Measurements from ENCODE around the gene ALDH5A1. TPM values are rescaled to one million over a fixed set of nuclear protein-coding genes. Genes with fewer than 3 reads are reported as not detected.
A peak's percentile ranks its signal among the peaks of the same experiment; 100 is the strongest.

ALDH5A1 gene
- total RNA-seq, 2 experiments from 2014 or later: 18.2 to 20.9 TPM

GRCh38 chr6:24535210-24535609 lies 40.4 kb downstream of the ALDH5A1 start:
- no peaks in the 10 kb centered on the region for H3K27me3 Mint-ChIP-seq
- H3K27ac Mint-ChIP-seq: no peak overlapping the region

GRCh38 chr6:24536466-24536865 lies 41.7 kb downstream of the ALDH5A1 start:
- no peak overlapping the region for H3K4me3 Mint-ChIP-seq
- H3K4me1 Mint-ChIP-seq: no peaks in the 10 kb centered on the region

More at GRCh38 chr6:24535210-24535609, 40.4 kb downstream of the ALDH5A1 start:
- DNase-seq: no peak
- H3K36me3 Mint-ChIP-seq: peaks cover 2% of the 10 kb centered on the region
- H3K4me1 Mint-ChIP-seq: no peaks in the 10 kb centered on the region
- H3K9me3 Mint-ChIP-seq: no peaks in the 10 kb centered on the region
- no peak overlapping the region for H3K4me3 Mint-ChIP-seq

DNA sequence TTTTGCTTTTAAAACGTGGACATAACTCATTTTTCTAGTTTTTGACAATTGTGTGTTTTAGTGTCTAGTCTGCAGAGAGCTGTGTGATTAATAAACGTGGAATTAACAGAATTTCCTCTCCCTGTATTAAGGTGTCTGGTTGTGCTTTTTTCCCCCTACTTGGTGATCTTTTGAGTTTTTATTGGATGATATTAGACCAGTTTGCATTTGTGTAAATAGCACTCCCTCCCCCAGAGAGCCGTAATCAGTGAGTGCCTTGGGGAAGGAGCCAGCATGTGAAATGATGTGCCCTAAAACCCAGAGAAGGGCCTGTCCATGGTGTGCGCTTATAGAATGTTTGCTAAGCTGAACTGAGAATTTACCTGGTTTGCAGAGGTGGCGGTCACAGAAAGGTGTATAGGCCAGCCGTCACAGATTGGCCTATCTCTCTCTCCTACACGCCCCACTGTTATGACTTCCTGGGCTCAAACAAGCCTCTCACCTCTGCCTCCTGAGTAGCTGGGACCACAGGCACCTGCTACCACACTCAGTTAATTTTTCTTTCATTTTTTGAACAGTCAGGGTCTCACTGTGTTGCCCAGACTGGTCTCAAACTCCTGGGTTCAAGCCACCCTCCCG lies 42.4 kb downstream of the ALDH5A1 start:
- peaks cover 2% of the 10 kb centered on the region for H3K36me3 Mint-ChIP-seq
- no peaks in the 10 kb centered on the region for H3K9me3 Mint-ChIP-seq
- no peaks in the 10 kb centered on the region for H3K4me1 Mint-ChIP-seq
- no peak overlapping the region for H3K4me3 Mint-ChIP-seq
- H3K27me3 Mint-ChIP-seq: no peaks in the 10 kb centered on the region
- no peak overlapping the region for H3K27ac Mint-ChIP-seq
- DNase-seq: no peak

More at GRCh38 chr6:24536466-24536865, 41.7 kb downstream of the ALDH5A1 start:
- H3K36me3 Mint-ChIP-seq: peaks cover 2% of the 10 kb centered on the region
- no peaks in the 10 kb centered on the region for H3K9me3 Mint-ChIP-seq
- no peak overlapping the region for H3K27ac Mint-ChIP-seq
- no peak for DNase-seq
- no peaks in the 10 kb centered on the region for H3K27me3 Mint-ChIP-seq

- DNase-seq: no peak
- Mint-ChIP-seq H3K27ac (no peak overlapping the region), H3K9me3 (no peaks in the 10 kb centered on the region), H3K36me3 (peaks cover under 1% of the 10 kb centered on the region), H3K4me1 (no peaks in the 10 kb centered on the region), H3K27me3 (no peaks in the 10 kb centered on the region), H3K4me3 (no peak overlapping the region)
Measured at GRCh38 chr6:24537771-24538385, 43.1 kb downstream of the ALDH5A1 start.

DNA sequence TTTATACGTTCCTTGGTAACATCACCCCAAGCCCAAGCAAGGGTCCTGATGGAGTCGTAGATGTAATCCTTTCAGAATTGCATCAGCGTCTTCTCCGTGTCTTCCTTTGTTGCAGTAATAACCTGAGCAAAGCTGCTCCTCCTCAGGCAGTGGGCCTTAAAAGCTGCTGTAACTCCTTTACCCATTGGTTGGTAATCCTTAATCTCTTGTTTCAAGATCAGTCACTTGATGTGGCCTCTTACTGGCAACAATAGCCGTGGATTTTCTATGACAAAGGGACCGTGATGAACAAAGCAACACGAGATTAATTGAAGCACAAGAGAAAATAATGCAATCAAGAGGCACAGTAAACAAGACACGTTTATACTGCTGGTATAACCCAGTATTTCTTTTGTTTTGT lies 44.6 kb downstream of the ALDH5A1 start:
- DNase-seq: no peak
- H3K27ac Mint-ChIP-seq: no peak overlapping the region
- no peaks in the 10 kb centered on the region for H3K9me3 Mint-ChIP-seq
- no peak overlapping the region for H3K4me3 Mint-ChIP-seq
- no peaks in the 10 kb centered on the region for H3K4me1 Mint-ChIP-seq
- H3K36me3 Mint-ChIP-seq: no peaks in the 10 kb centered on the region
- no peaks in the 10 kb centered on the region for H3K27me3 Mint-ChIP-seq

DNA sequence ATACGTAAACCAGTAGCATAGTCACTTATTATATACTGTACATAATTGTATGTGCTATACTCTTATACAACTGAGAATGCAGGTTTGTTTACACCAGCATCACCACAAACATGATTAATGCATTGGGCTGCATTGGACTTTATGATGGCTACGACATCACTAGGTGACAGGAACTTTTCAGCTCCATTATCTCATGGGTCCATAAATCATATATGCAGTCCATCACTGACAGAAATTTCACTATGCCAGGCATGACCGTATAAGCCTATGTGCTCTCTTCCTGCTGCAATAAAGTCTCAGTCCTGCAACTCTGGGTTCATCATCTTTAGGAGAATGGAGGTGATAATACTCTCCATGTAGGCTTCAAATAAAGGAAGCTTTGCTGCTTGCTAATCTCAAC lies 45.4 kb downstream of the ALDH5A1 start:
- Mint-ChIP-seq H3K27ac (no peak overlapping the region), H3K9me3 (no peaks in the 10 kb centered on the region), H3K36me3 (no peaks in the 10 kb centered on the region), H3K4me3 (no peak overlapping the region), H3K4me1 (no peaks in the 10 kb centered on the region), H3K27me3 (no peaks in the 10 kb centered on the region)
- DNase-seq: no peak

GRCh38 chr6:24543683-24544082 lies 48.9 kb downstream of the ALDH5A1 start:
- Mint-ChIP-seq H3K4me3 (no peak overlapping the region), H3K27me3 (peaks cover 18% of the 10 kb centered on the region)

GRCh38 chr6:24545183-24545582 lies 50.4 kb downstream of the ALDH5A1 start:
- no peak overlapping the region for H3K27ac Mint-ChIP-seq

More at GRCh38 chr6:24543683-24544082, 48.9 kb downstream of the ALDH5A1 start:
- H3K9me3 Mint-ChIP-seq: no peaks in the 10 kb centered on the region
- no peak overlapping the region for H3K27ac Mint-ChIP-seq
- no peak for DNase-seq
- no peaks in the 10 kb centered on the region for H3K36me3 Mint-ChIP-seq
- H3K4me1 Mint-ChIP-seq: peaks cover 11% of the 10 kb centered on the region

DNA sequence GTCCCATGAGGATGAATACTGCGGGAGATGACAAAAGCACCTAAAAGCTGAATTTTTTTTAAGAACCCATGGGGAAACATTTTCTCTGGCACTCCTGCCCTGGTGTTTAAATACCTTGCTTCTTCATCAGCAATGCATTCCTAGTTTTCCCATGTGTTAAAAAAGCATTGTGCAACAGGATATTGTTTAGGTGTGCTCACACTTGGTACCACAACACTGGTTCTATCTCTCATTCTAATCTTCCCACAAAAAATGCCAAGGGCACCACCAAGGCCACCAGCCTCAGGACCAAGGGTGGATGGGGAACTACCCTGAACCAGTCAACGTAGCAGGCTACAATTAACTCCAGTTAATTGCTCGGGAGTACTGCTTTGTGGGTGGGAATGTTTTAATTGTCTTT lies 50.9 kb downstream of the ALDH5A1 start:
- DNase-seq: no peak
- Mint-ChIP-seq H3K36me3 (no peaks in the 10 kb centered on the region), H3K4me3 (no peak overlapping the region), H3K27ac (no peak overlapping the region), H3K4me1 (peaks cover 11% of the 10 kb centered on the region), H3K27me3 (peaks cover 18% of the 10 kb centered on the region), H3K9me3 (no peaks in the 10 kb centered on the region)

More at GRCh38 chr6:24545183-24545582, 50.4 kb downstream of the ALDH5A1 start:
- no peak for DNase-seq
- Mint-ChIP-seq H3K27me3 (peaks cover 18% of the 10 kb centered on the region), H3K36me3 (no peaks in the 10 kb centered on the region), H3K4me3 (no peak overlapping the region), H3K4me1 (peaks cover 11% of the 10 kb centered on the region), H3K9me3 (no peaks in the 10 kb centered on the region)

- Mint-ChIP-seq H3K36me3 (no peaks in the 10 kb centered on the region), H3K4me1 (peaks cover 11% of the 10 kb centered on the region)
Measured at GRCh38 chr6:24546439-24546838, 51.7 kb downstream of the ALDH5A1 start.

GRCh38 chr6:24547243-24547642 lies 52.5 kb downstream of the ALDH5A1 start:
- DNase-seq: peak; percentile 56
- peaks cover 11% of the 10 kb centered on the region for H3K4me1 Mint-ChIP-seq
- peaks cover 18% of the 10 kb centered on the region for H3K27me3 Mint-ChIP-seq
- no peaks in the 10 kb centered on the region for H3K36me3 Mint-ChIP-seq
- no peak overlapping the region for H3K27ac Mint-ChIP-seq
- H3K4me3 Mint-ChIP-seq: no peak overlapping the region
- H3K9me3 Mint-ChIP-seq: no peaks in the 10 kb centered on the region

More at GRCh38 chr6:24546439-24546838, 51.7 kb downstream of the ALDH5A1 start:
- Mint-ChIP-seq H3K27ac (no peak overlapping the region), H3K4me3 (no peak overlapping the region), H3K9me3 (no peaks in the 10 kb centered on the region), H3K27me3 (peaks cover 18% of the 10 kb centered on the region)
- DNase-seq: no peak

DNA sequence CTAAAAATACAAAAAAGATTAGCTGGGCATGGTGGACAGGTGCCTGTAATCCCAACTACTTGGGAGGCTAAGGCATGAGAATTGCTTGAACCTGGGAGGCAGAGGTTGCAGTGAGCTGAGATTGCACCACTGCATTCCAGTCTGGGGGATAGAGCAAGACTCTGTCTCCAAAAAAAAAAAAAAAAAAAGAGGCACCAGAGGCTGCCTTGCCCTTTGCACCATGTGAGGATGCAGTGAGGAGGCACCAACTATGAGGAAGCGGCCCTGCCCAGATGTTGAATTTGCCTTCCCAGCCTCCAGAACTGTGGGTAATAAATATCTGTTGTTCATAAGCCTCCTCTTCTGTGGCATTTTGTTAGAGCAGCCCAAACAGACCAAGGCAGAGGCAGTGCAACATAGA lies 54.4 kb downstream of the ALDH5A1 start:
- H3K9me3 Mint-ChIP-seq: no peaks in the 10 kb centered on the region
- no peak overlapping the region for H3K27ac Mint-ChIP-seq
- no peak for DNase-seq
- H3K36me3 Mint-ChIP-seq: no peaks in the 10 kb centered on the region
- peaks cover 18% of the 10 kb centered on the region for H3K27me3 Mint-ChIP-seq
- H3K4me3 Mint-ChIP-seq: no peak overlapping the region
- peaks cover 11% of the 10 kb centered on the region for H3K4me1 Mint-ChIP-seq

- no peak overlapping the region for H3K27ac Mint-ChIP-seq
- peaks cover 11% of the 10 kb centered on the region for H3K4me1 Mint-ChIP-seq
Measured at GRCh38 chr6:24549674-24550353, 55.0 kb downstream of the ALDH5A1 start.

GRCh38 chr6:24551139-24551538 lies 56.4 kb downstream of the ALDH5A1 start:
- Mint-ChIP-seq H3K27ac (no peak overlapping the region), H3K36me3 (no peaks in the 10 kb centered on the region), H3K4me3 (no peak overlapping the region), H3K4me1 (peaks cover 11% of the 10 kb centered on the region), H3K9me3 (no peaks in the 10 kb centered on the region), H3K27me3 (peaks cover 18% of the 10 kb centered on the region)
- no peak for DNase-seq

More at GRCh38 chr6:24549674-24550353, 55.0 kb downstream of the ALDH5A1 start:
- Mint-ChIP-seq H3K36me3 (no peaks in the 10 kb centered on the region), H3K4me3 (no peak overlapping the region), H3K9me3 (no peaks in the 10 kb centered on the region), H3K27me3 (peaks cover 18% of the 10 kb centered on the region)
- DNase-seq: no peak

DNA sequence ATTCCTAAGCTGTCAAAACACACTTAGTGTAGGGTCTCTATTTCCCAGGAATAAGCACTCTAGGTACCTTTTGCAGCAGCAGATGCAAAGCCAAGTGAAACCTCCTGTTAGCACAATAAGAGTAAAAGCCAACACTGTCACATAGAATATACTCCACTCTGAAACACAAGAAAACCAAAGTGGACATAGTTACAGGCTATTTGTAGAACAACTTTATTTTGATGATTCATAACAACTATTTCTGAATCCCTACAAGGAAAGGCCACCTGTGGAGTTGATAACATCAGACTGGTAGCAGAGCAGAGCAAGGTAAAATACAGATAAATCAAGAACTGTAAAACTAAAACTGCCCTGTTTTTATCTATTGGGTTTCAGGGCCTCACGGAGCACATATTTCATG lies 59.7 kb downstream of the ALDH5A1 start:
- H3K36me3 Mint-ChIP-seq: no peaks in the 10 kb centered on the region
- DNase-seq: no peak
- no peaks in the 10 kb centered on the region for H3K4me1 Mint-ChIP-seq
- no peak overlapping the region for H3K4me3 Mint-ChIP-seq
- H3K27ac Mint-ChIP-seq: no peak overlapping the region
- no peaks in the 10 kb centered on the region for H3K27me3 Mint-ChIP-seq
- H3K9me3 Mint-ChIP-seq: no peaks in the 10 kb centered on the region

All from activated naive CD8-positive, alpha-beta T cell treated with anti-CD3 and anti-CD28 coated beads for 36 hours (primary cell).